Raji (cell line): ENCODE results near the gene RASL10A.

Experiments used
- POLR2A ChIP-seq: IDR thresholded peaks from 2 replicates; pipeline ENCODE4 v1.6.1; 2011; ENCODE audit warnings: low read depth, low read length, control low read depth; ENCODE audit not compliant: insufficient read depth

The RASL10A gene

GRCh38 chr22:29269731-29270474 lies 45.6 kb downstream of the RASL10A start:
- TF ChIP-seq POLR2A = no peak

GRCh38 chr22:29269230-29269604 lies 46.3 kb downstream of the RASL10A start:
- no peak for TF ChIP-seq POLR2A

GRCh38 chr22:29268511-29269229 lies 46.8 kb downstream of the RASL10A start:
- TF ChIP-seq POLR2A = no peak

- peak; percentile 82 for TF ChIP-seq POLR2A
Measured at GRCh38 chr22:29267858-29268510, 47.5 kb downstream of the RASL10A start, which contains the start of the genes EWSR1 and RHBDD3. TSS of gene EWSR1 (plus strand) at chr22:29268268. CDS start at chr22:29268337, 69 bp downstream. TSS of gene RHBDD3 (minus strand) at chr22:29267981. CDS start at chr22:29265626, 2,355 bp downstream.

GRCh38 chr22:29267462-29267857 lies 48.0 kb downstream of the RASL10A start:
- TF ChIP-seq POLR2A = no peak

GRCh38 chr22:29266564-29267461 lies 48.7 kb downstream of the RASL10A start:
- no peak for TF ChIP-seq POLR2A

GRCh38 chr22:29265929-29266328 lies 49.6 kb downstream of the RASL10A start:
- TF ChIP-seq POLR2A = no peak

GRCh38 chr22:29265305-29265704 lies 50.2 kb downstream of the RASL10A start:
- TF ChIP-seq POLR2A = no peak

GRCh38 chr22:29263791-29264276 lies 51.7 kb downstream of the RASL10A start:
- no peak for TF ChIP-seq POLR2A
